GM12801 (cell line): ENCODE measurements around the gene PLA2R1.

Experiments
- CTCF ChIP-seq: IDR thresholded peaks from one replicate; pipeline ENCODE4 v1.5.1; 2011; ENCODE audit warnings: control low read depth; ENCODE audit not compliant: insufficient read length; ENCODE audit errors: extremely low read depth

Gene PLA2R1

GRCh38 chr2:159938395-159938794, 124.0 kb downstream of the PLA2R1 start:
- TF ChIP-seq CTCF: no peak

- no peak for TF ChIP-seq CTCF
These were observed 125.9 kb downstream of the PLA2R1 start for GRCh38 chr2:159936471-159936870.

GRCh38 chr2:159933727-159934049, 128.7 kb downstream of the PLA2R1 start:
- TF ChIP-seq CTCF: no peak

- TF ChIP-seq CTCF: no peak
These were observed 129.2 kb downstream of the PLA2R1 start for GRCh38 chr2:159933040-159933726.

- TF ChIP-seq CTCF: no peak
These were observed 135.7 kb downstream of the PLA2R1 start for GRCh38 chr2:159926695-159927094.

- no peak for TF ChIP-seq CTCF
These were observed 136.4 kb downstream of the PLA2R1 start for GRCh38 chr2:159925975-159926374.

GRCh38 chr2:159922563-159922962, 139.9 kb downstream of the PLA2R1 start:
- TF ChIP-seq CTCF: no peak
